Measurements from ENCODE around the gene SPIB. TPM values are rescaled to one million over a fixed set of nuclear protein-coding genes. Genes with fewer than 3 reads are reported as not detected.
"Not testable (repeated sequence)": the region's sequence is repeated elsewhere in the genome, so short reads cannot be mapped to it uniquely, and the experiment has no call there.

Gene SPIB
- polyA plus RNA-seq, 2 donors: 0.06 to 0.22 TPM

DNA sequence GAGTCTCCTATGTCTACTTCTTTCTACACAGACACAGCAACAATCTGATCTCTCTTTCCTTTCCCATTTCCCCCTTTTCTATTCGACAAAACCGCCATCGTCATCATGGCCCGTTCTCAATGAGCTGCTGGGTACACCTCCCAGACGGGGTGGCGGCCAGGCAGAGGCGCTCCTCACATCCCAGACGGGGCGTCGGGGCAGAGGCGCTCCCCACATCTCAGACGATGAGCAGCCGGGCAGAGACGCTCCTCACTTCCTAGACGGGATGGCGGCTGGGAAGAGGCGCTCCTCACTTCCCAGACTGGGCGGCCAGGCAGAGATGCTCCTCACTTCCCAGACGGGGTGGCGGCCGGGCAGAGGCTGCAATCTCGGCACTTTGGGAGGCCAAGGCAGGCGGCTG is 27.8 kb upstream of the SPIB start:
- H3K4me3 ChIP-seq (ENCODE audit: low read depth in 1 of 2, low read length in 2 of 2); H3K27me3 ChIP-seq (ENCODE audit: control insufficient read depth in 1 of 2, insufficient read depth in 2 of 2, low read length in 2 of 2); H3K27ac ChIP-seq (ENCODE audit: low read depth in 2 of 2, low read length in 1 of 2); H3K36me3 ChIP-seq (ENCODE audit: control insufficient read depth in 2 of 2, insufficient read depth in 2 of 2, low read length in 1 of 2); H3K9me3 ChIP-seq (ENCODE audit: control insufficient read depth in 2 of 2, insufficient read depth in 1 of 2, low read depth in 1 of 2, low read length in 1 of 2); H3K4me1 ChIP-seq (ENCODE audit: control insufficient read depth in 2 of 2, insufficient read depth in 2 of 2, low read length in 1 of 2): not testable (repeated sequence)
- WGBS, 2 donors: 98 to 99% methylated on average over 18 to 22 of the region's 23 CpGs

- H3K36me3 ChIP-seq (ENCODE audit: control insufficient read depth in 2 of 2, insufficient read depth in 2 of 2, low read length in 1 of 2): peaks cover 0 to 5% of the 10 kb centered on the region in 2 donors
- no peaks in the 10 kb centered on the region for H3K4me1 ChIP-seq (ENCODE audit: control insufficient read depth in 2 of 2, insufficient read depth in 2 of 2, low read length in 1 of 2)
- H3K9me3 ChIP-seq (ENCODE audit: control insufficient read depth in 2 of 2, insufficient read depth in 1 of 2, low read depth in 1 of 2, low read length in 1 of 2): no peaks in the 10 kb centered on the region
- H3K27ac ChIP-seq (ENCODE audit: low read depth in 2 of 2, low read length in 1 of 2): no peak overlapping the region
- H3K4me3 ChIP-seq (ENCODE audit: low read depth in 1 of 2, low read length in 2 of 2): no peak overlapping the region
- H3K27me3 ChIP-seq (ENCODE audit: control insufficient read depth in 1 of 2, insufficient read depth in 2 of 2, low read length in 2 of 2): no peaks in the 10 kb centered on the region
- 93 to 96% methylated on average over 5 of the region's 5 CpGs for WGBS, 2 donors
Measured at GRCh38 chr19:50392759-50393158, 26.0 kb upstream of the SPIB start.

GRCh38 chr19:50393589-50393988 is 25.1 kb upstream of the SPIB start:
- no peaks in the 10 kb centered on the region for H3K4me1 ChIP-seq (ENCODE audit: control insufficient read depth in 2 of 2, insufficient read depth in 2 of 2, low read length in 1 of 2)
- H3K9me3 ChIP-seq (ENCODE audit: control insufficient read depth in 2 of 2, insufficient read depth in 1 of 2, low read depth in 1 of 2, low read length in 1 of 2): no peaks in the 10 kb centered on the region
- H3K36me3 ChIP-seq (ENCODE audit: control insufficient read depth in 2 of 2, insufficient read depth in 2 of 2, low read length in 1 of 2): peaks cover 0 to 3% of the 10 kb centered on the region in 2 donors
- no peak overlapping the region for H3K27ac ChIP-seq (ENCODE audit: low read depth in 2 of 2, low read length in 1 of 2)
- H3K27me3 ChIP-seq (ENCODE audit: control insufficient read depth in 1 of 2, insufficient read depth in 2 of 2, low read length in 2 of 2): no peaks in the 10 kb centered on the region
- WGBS, 2 donors: 91 to 93% methylated on average over 4 of the region's 4 CpGs
- no peak overlapping the region for H3K4me3 ChIP-seq (ENCODE audit: low read depth in 1 of 2, low read length in 2 of 2)

DNA sequence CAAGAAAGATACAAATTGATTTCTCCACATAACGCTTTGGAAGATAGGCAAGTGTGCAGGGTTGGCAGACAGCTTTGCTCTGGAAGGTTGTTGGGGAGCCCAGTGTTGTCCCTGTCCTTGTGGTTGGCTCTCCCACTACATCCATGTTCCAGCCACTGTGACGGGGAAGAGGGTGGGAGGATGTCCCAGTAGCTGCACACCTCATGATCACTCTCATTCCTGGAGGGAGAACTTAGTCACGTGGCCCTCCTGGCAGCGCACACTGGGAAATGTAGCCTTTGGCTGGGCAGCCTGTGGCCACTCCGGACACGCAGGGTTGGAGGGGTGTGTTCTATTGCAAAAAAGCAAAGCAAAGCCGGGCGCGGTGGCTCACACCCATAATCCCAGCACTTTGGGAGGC is 24.7 kb upstream of the SPIB start:
- Histone ChIP-seq H3K36me3 (ENCODE audit: control insufficient read depth in 2 of 2, insufficient read depth in 2 of 2, low read length in 1 of 2) (peaks cover 0 to 5% of the 10 kb centered on the region in 2 donors), H3K4me3 (ENCODE audit: low read depth in 1 of 2, low read length in 2 of 2) (no peak overlapping the region), H3K27ac (ENCODE audit: low read depth in 2 of 2, low read length in 1 of 2) (no peak overlapping the region), H3K27me3 (ENCODE audit: control insufficient read depth in 1 of 2, insufficient read depth in 2 of 2, low read length in 2 of 2) (no peaks in the 10 kb centered on the region), H3K9me3 (ENCODE audit: control insufficient read depth in 2 of 2, insufficient read depth in 1 of 2, low read depth in 1 of 2, low read length in 1 of 2) (no peaks in the 10 kb centered on the region), H3K4me1 (ENCODE audit: control insufficient read depth in 2 of 2, insufficient read depth in 2 of 2, low read length in 1 of 2) (no peaks in the 10 kb centered on the region)
- WGBS, 2 donors: 85 to 92% methylated on average over 9 of the region's 9 CpGs

DNA sequence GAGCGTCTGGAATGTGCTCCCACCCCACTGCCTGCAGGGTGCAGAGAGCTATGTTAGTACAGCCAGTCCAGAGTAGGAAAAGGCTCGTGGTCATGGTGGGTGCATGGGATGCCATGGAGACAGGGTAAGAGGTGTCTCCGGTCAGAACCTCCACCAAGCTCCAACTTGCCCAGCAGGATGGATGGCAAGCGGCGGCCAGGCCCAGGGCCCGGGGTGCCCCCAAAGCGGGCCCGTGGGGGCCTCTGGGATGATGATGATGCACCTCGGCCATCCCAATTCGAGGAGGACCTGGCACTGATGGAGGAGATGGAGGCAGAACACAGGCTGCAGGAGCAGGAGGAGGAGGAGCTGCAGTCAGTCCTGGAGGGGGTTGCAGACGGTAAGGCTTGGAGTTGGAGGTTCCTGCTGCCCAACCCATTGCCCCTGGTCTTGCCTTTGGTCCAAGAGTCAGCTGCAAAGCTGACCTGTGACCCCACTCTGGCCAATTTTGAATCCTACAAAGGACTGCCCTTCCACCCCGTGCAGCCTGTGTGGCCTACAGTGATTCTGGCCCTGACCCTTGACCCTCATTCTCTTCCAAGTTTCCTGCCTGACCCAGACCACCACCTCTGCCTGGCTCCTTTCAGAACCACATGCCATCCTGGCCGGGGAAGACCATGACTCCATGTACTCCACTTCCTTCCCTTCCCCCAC is 19.9 kb upstream of the SPIB start:
- H3K4me3 ChIP-seq (ENCODE audit: low read depth in 1 of 2, low read length in 2 of 2): no peak overlapping the region

DNA sequence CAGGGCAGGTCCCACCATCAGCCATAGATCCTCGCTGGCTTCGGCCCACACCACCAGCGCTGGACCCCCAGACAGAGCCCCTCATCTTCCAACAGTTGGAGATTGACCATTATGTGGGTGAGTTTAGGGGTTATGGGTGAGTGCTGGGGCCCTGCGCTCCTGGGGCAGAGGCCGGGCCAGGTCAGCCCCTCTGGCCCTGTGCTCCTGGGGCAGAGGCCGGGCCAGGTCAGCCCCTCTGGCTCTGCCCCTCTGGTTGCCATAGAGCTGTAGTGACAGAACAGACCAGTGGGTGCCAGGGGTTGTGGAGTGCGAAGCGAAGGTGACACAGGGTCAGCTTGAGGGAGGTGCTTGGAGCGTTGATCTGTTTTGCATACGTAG is 19.4 kb upstream of the SPIB start:
- H3K9me3 ChIP-seq (ENCODE audit: control insufficient read depth in 2 of 2, insufficient read depth in 1 of 2, low read depth in 1 of 2, low read length in 1 of 2): no peaks in the 10 kb centered on the region
- H3K27ac ChIP-seq (ENCODE audit: low read depth in 2 of 2, low read length in 1 of 2): no peak overlapping the region
- H3K4me1 ChIP-seq (ENCODE audit: control insufficient read depth in 2 of 2, insufficient read depth in 2 of 2, low read length in 1 of 2): no peaks in the 10 kb centered on the region
- H3K27me3 ChIP-seq (ENCODE audit: control insufficient read depth in 1 of 2, insufficient read depth in 2 of 2, low read length in 2 of 2): no peaks in the 10 kb centered on the region
- peaks cover 0 to 20% of the 10 kb centered on the region in 2 donors for H3K36me3 ChIP-seq (ENCODE audit: control insufficient read depth in 2 of 2, insufficient read depth in 2 of 2, low read length in 1 of 2)
- no peak overlapping the region for H3K4me3 ChIP-seq (ENCODE audit: low read depth in 1 of 2, low read length in 2 of 2)
- WGBS, 2 donors: 98% methylated on average over 10 of the region's 10 CpGs

More for the DNA sequence above, 19.9 kb upstream of the SPIB start:
- Histone ChIP-seq H3K4me1 (ENCODE audit: control insufficient read depth in 2 of 2, insufficient read depth in 2 of 2, low read length in 1 of 2) (no peaks in the 10 kb centered on the region), H3K36me3 (ENCODE audit: control insufficient read depth in 2 of 2, insufficient read depth in 2 of 2, low read length in 1 of 2) (peaks cover 0 to 22% of the 10 kb centered on the region in 2 donors), H3K9me3 (ENCODE audit: control insufficient read depth in 2 of 2, insufficient read depth in 1 of 2, low read depth in 1 of 2, low read length in 1 of 2) (no peaks in the 10 kb centered on the region), H3K27me3 (ENCODE audit: control insufficient read depth in 1 of 2, insufficient read depth in 2 of 2, low read length in 2 of 2) (no peaks in the 10 kb centered on the region), H3K27ac (ENCODE audit: low read depth in 2 of 2, low read length in 1 of 2) (no peak overlapping the region)
- WGBS, 2 donors: 90 to 93% methylated on average over 13 of the region's 13 CpGs

- Histone ChIP-seq H3K27me3 (ENCODE audit: control insufficient read depth in 1 of 2, insufficient read depth in 2 of 2, low read length in 2 of 2) (no peaks in the 10 kb centered on the region), H3K36me3 (ENCODE audit: control insufficient read depth in 2 of 2, insufficient read depth in 2 of 2, low read length in 1 of 2) (peaks cover 0 to 30% of the 10 kb centered on the region in 2 donors), H3K27ac (ENCODE audit: low read depth in 2 of 2, low read length in 1 of 2) (no peak overlapping the region), H3K4me3 (ENCODE audit: low read depth in 1 of 2, low read length in 2 of 2) (no peak overlapping the region), H3K9me3 (ENCODE audit: control insufficient read depth in 2 of 2, insufficient read depth in 1 of 2, low read depth in 1 of 2, low read length in 1 of 2) (no peaks in the 10 kb centered on the region), H3K4me1 (ENCODE audit: control insufficient read depth in 2 of 2, insufficient read depth in 2 of 2, low read length in 1 of 2) (no peaks in the 10 kb centered on the region)
- 90 to 95% methylated on average over 46 to 48 of the region's 48 CpGs for WGBS, 2 donors
Measured at GRCh38 chr19:50401605-50402450, 16.9 kb upstream of the SPIB start.

- Histone ChIP-seq H3K4me3 (ENCODE audit: low read depth in 1 of 2, low read length in 2 of 2) (no peak overlapping the region), H3K27me3 (ENCODE audit: control insufficient read depth in 1 of 2, insufficient read depth in 2 of 2, low read length in 2 of 2) (no peaks in the 10 kb centered on the region), H3K36me3 (ENCODE audit: control insufficient read depth in 2 of 2, insufficient read depth in 2 of 2, low read length in 1 of 2) (peaks cover 0 to 35% of the 10 kb centered on the region in 2 donors), H3K27ac (ENCODE audit: low read depth in 2 of 2, low read length in 1 of 2) (no peak overlapping the region), H3K9me3 (ENCODE audit: control insufficient read depth in 2 of 2, insufficient read depth in 1 of 2, low read depth in 1 of 2, low read length in 1 of 2) (no peaks in the 10 kb centered on the region), H3K4me1 (ENCODE audit: control insufficient read depth in 2 of 2, insufficient read depth in 2 of 2, low read length in 1 of 2) (no peaks in the 10 kb centered on the region)
- WGBS, 2 donors: 95 to 96% methylated on average over 25 to 41 of the region's 41 CpGs
Measured at GRCh38 chr19:50402544-50403301, 16.0 kb upstream of the SPIB start.

DNA sequence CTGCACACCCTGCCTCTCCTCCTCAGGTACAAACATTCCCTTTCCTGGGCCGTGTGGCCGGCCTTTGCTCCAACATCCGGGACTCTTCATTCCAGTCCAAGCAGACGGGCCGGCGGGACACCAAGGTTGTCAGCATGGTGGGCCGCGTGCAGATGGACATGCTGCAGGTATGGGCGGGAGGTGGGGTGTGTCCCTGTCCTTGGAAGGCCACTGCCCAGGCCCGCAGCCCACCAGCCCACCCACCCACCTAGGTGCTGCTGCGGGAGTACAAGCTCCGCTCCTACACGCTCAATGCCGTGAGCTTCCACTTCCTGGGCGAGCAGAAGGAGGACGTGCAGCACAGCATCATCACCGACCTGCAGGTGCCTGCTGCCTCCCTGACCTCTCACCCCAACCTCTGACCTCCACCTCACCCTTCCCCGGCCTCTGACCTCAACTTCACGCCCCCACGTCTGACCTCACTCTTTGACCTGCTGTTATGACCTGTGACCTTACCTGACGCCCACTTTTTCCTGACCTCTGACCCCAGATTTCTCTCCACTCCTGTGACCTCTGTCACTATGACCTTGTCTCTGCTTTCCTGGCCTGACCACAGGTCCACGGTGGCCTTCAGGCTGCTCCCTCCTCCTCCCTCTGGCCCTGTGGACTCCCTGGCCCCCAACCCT is 12.4 kb upstream of the SPIB start:
- Histone ChIP-seq H3K4me1 (ENCODE audit: control insufficient read depth in 2 of 2, insufficient read depth in 2 of 2, low read length in 1 of 2) (no peaks in the 10 kb centered on the region), H3K27me3 (ENCODE audit: control insufficient read depth in 1 of 2, insufficient read depth in 2 of 2, low read length in 2 of 2) (no peaks in the 10 kb centered on the region), H3K9me3 (ENCODE audit: control insufficient read depth in 2 of 2, insufficient read depth in 1 of 2, low read depth in 1 of 2, low read length in 1 of 2) (peaks cover 0 to 2% of the 10 kb centered on the region in 2 donors), H3K27ac (ENCODE audit: low read depth in 2 of 2, low read length in 1 of 2) (no peak overlapping the region), H3K4me3 (ENCODE audit: low read depth in 1 of 2, low read length in 2 of 2) (no peak overlapping the region), H3K36me3 (ENCODE audit: control insufficient read depth in 2 of 2, insufficient read depth in 2 of 2, low read length in 1 of 2) (peaks cover 0 to 46% of the 10 kb centered on the region in 2 donors)
- 92% methylated on average over 22 of the region's 22 CpGs for WGBS, 2 donors
